OCI-LY1 (cell line): ENCODE data around the gene UROC1.

Experiments
- H2AFZ ChIP-seq: fragments of 200-600 bp; sonication (generic), shearing (Covaris generic); 2 replicates; pipeline ENCODE4 v1.6.0; 2014; ENCODE audit warnings: antibody characterized with exemption, mild to moderate bottlenecking, low read length
- H3F3A ChIP-seq: fragments of 200-600 bp; sonication (generic), shearing (Covaris generic); 2 replicates; pipeline ENCODE4 v1.6.0; 2014; ENCODE audit warnings: mild to moderate bottlenecking, antibody characterized with exemption, low read length, moderate library complexity; ENCODE audit not compliant: insufficient read depth
- H3K27ac ChIP-seq: fragments of 200-600 bp; sonication (generic); 2 replicates; pipeline ENCODE4 v1.5.1; 2014; ENCODE audit warnings: low read length, mixed run types, mild to moderate bottlenecking, low read depth; ENCODE audit not compliant: poor library complexity, severe bottlenecking
- H3K27me3 ChIP-seq: fragments of 200-600 bp; sonication (generic); 2 replicates; pipeline ENCODE4 v1.6.0; 2014; ENCODE audit warnings: antibody characterized with exemption, mild to moderate bottlenecking, low read length, moderate library complexity; ENCODE audit not compliant: insufficient read depth
- H3K36me3 ChIP-seq: fragments of 200-600 bp; sonication (generic); 2 replicates; pipeline ENCODE4 v1.6.1; 2014; ENCODE audit warnings: mild to moderate bottlenecking, antibody characterized with exemption, low read length, moderate library complexity, mixed read lengths; ENCODE audit not compliant: insufficient read depth
- H3K4me1 ChIP-seq: fragments of 200-600 bp; sonication (generic); 2 replicates; pipeline ENCODE4 v1.5.1; 2014; ENCODE audit warnings: mild to moderate bottlenecking, low read length, moderate library complexity; ENCODE audit not compliant: insufficient read depth, severe bottlenecking
- H3K4me2 ChIP-seq: fragments of 200-600 bp; sonication (generic), shearing (Covaris generic); 2 replicates; pipeline ENCODE4 v1.6.1; 2014; ENCODE audit warnings: low read length
- H3K4me3 ChIP-seq: fragments of 200-600 bp; sonication (generic); 2 replicates; pipeline ENCODE4 v1.5.1; 2014; ENCODE audit warnings: low read length, low read depth, mild to moderate bottlenecking, mixed read lengths; ENCODE audit not compliant: poor library complexity, severe bottlenecking
- H3K79me2 ChIP-seq: fragments of 200-600 bp; shearing (Covaris generic); 2 replicates; pipeline ENCODE4 v1.6.1; 2016; ENCODE audit warnings: mixed run types, low read length, mixed read lengths; ENCODE audit not compliant: insufficient read depth
- H3K9ac ChIP-seq: fragments of 200-600 bp; sonication (generic), shearing (Covaris generic); 2 replicates; pipeline ENCODE4 v1.6.1; 2014; ENCODE audit warnings: mild to moderate bottlenecking, low read length, mixed read lengths
- H3K9me2 ChIP-seq: fragments of 200-600 bp; sonication (generic), shearing (Covaris generic); 2 replicates; pipeline ENCODE4 v1.6.1; 2014; ENCODE audit warnings: low read depth, mild to moderate bottlenecking, low read length, mixed read lengths
- H3K9me3 ChIP-seq: fragments of 200-600 bp; shearing (Covaris generic); 2 replicates; pipeline ENCODE4 v1.6.1; 2014; ENCODE audit warnings: low read length, mixed read lengths
- H4K20me1 ChIP-seq: fragments of 200-600 bp; sonication (generic), shearing (Covaris generic); 2 replicates; pipeline ENCODE4 v1.6.0; 2016; ENCODE audit warnings: mild to moderate bottlenecking, low read length; ENCODE audit not compliant: insufficient read depth
- EZH2 ChIP-seq: fragments of 200-600 bp; sonication (generic), shearing (Covaris generic); IDR thresholded peaks from 2 replicates; pipeline ENCODE4 v1.8.0; 2017; ENCODE audit warnings: borderline replicate concordance, mixed run types, mild to moderate bottlenecking, antibody characterized with exemption, low read length, moderate library complexity, mixed read lengths
- TF ChIP-seq, protein P1 (sequence below): fragments of 200-600 bp; sonication (generic), shearing (Covaris generic); IDR thresholded peaks from 2 replicates; pipeline ENCODE4 v1.5.1; 2017; ENCODE audit warnings: mild to moderate bottlenecking, antibody characterized with exemption, low read length, moderate library complexity, mixed read lengths

UROC1 gene

DNA sequence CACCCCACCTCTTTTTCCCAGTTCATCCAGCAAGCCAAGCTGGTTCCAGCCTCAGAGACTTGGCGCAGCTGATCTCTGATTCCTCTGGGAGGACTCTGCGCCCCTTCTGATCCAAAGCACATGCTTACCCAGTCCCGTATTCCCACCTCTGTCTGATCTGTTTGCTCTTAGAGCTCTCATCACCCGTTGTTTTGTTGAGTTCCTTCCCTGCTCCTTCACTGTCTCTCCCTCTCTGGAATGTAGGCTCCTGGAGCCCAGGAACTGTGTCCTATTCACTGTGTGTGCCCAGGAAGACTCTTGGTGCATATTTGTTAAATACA is 40.6 kb downstream of the UROC1 start:
- H3K9me3 ChIP-seq: no peaks in the 10 kb centered on the region
- no peaks in the 10 kb centered on the region for H3F3A ChIP-seq
- H3K9ac ChIP-seq: no peak overlapping the region
- H3K79me2 ChIP-seq: peaks cover 14% of the 10 kb centered on the region; the same call in 1 of the 2 replicates
- TF ChIP-seq, protein P1, sequence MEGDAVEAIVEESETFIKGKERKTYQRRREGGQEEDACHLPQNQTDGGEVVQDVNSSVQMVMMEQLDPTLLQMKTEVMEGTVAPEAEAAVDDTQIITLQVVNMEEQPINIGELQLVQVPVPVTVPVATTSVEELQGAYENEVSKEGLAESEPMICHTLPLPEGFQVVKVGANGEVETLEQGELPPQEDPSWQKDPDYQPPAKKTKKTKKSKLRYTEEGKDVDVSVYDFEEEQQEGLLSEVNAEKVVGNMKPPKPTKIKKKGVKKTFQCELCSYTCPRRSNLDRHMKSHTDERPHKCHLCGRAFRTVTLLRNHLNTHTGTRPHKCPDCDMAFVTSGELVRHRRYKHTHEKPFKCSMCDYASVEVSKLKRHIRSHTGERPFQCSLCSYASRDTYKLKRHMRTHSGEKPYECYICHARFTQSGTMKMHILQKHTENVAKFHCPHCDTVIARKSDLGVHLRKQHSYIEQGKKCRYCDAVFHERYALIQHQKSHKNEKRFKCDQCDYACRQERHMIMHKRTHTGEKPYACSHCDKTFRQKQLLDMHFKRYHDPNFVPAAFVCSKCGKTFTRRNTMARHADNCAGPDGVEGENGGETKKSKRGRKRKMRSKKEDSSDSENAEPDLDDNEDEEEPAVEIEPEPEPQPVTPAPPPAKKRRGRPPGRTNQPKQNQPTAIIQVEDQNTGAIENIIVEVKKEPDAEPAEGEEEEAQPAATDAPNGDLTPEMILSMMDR: no peak
- no peak for TF ChIP-seq EZH2
- H3K27me3 ChIP-seq: no peaks in the 10 kb centered on the region
- H3K4me3 ChIP-seq: no peak overlapping the region
- peaks cover 33% of the 10 kb centered on the region for H3K4me1 ChIP-seq
- peaks cover 4% of the 10 kb centered on the region; the same call in 1 of the 2 replicates for H3K36me3 ChIP-seq
- no peaks in the 10 kb centered on the region for H3K9me2 ChIP-seq
- H2AFZ ChIP-seq: no peak overlapping the region
- no peaks in the 10 kb centered on the region for H4K20me1 ChIP-seq
- H3K27ac ChIP-seq: no peak overlapping the region
- H3K4me2 ChIP-seq: no peak overlapping the region

GRCh38 chr3:126476166-126477060 is 41.2 kb downstream of the UROC1 start:
- Histone ChIP-seq H3K9me2 (no peaks in the 10 kb centered on the region), H3K36me3 (peaks cover 10% of the 10 kb centered on the region; the same call in 1 of the 2 replicates), H3K27ac (no peak overlapping the region), H3K79me2 (peaks cover 14% of the 10 kb centered on the region; the same call in 1 of the 2 replicates), H3K4me3 (peak overlapping the region; percentile 76), H3K9ac (peak overlapping the region; percentile 71), H3K27me3 (no peaks in the 10 kb centered on the region), H2AFZ (peak overlapping the region; percentile 99), H3F3A (no peaks in the 10 kb centered on the region), H3K4me2 (peak overlapping the region; percentile 93), H3K9me3 (no peaks in the 10 kb centered on the region), H4K20me1 (no peaks in the 10 kb centered on the region), H3K4me1 (peaks cover 36% of the 10 kb centered on the region)
- TF ChIP-seq, protein P1: no peak
- TF ChIP-seq EZH2: no peak

DNA sequence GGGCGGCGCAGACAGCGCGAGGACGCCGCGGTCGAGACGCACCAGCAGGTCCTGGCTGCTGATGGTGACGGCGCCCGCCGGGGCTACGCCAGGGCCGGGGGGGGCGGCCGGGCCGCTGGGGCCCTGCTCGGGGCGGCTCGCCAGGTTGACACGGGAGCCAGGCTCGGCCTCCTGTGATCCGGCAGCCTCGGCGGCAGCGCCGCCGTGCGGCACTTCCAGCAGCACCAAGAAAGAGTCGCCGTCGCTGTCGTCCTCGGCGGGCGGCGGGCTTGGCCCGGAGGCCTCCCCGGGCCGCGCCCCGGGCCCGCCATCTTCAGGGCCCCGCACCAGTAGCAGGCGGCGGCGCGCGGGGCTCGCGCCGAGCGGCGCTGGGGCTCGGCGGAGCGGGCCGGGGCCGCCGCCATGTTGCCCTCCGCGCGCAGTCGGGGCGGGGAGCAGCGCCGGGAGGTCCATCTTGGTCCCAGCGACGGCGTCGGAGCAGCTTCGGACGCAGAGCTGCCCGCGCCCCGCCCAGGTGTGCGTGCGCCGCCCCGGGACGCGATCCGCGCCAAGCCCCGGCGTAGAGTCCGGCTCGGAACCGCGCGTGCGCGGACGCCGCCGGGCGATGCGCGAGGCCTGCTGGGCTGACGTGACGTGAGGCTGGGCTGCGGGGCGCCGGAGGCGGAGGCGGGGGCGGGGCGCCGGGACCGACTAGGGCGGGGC is 42.0 kb downstream of the UROC1 start, which contains the start of gene ZXDC:
Gene ZXDC (minus strand): TSS at position 479 of the 702 bp plus-strand sequence. CDS start 26 bp downstream, at position 453.
- Histone ChIP-seq H3K27ac (no peak within 1 kb of the TSS), H3K4me3 (peak within 1 kb of the TSS; percentile 76), H3K9me2 (no peaks in the 10 kb centered on the region)

More for the DNA sequence above, 42.0 kb downstream of the UROC1 start, which contains the start of gene ZXDC:
- Histone ChIP-seq H3K4me1 (peaks cover 36% of the 10 kb centered on the region), H3K9me3 (no peaks in the 10 kb centered on the region), H3K27me3 (no peaks in the 10 kb centered on the region), H3F3A (no peaks in the 10 kb centered on the region), H3K9ac (peak within 1 kb of the TSS; percentile 73), H4K20me1 (no peaks in the 10 kb centered on the region), H2AFZ (peak within 1 kb of the TSS; percentile 99), H3K36me3 (peaks cover 19% of the 10 kb centered on the region), H3K79me2 (peaks cover 14% of the 10 kb centered on the region; the same call in 1 of the 2 replicates), H3K4me2 (peak within 1 kb of the TSS; percentile 95)
- TF ChIP-seq, protein P1: peak; percentile 32
- TF ChIP-seq EZH2: no peak
